HCT116 (cell line): ENCODE measurements around the gene TOR1AIP2. TPM values are rescaled to one million over a fixed set of nuclear protein-coding genes. Genes with fewer than 3 reads are reported as not detected.
A peak's percentile ranks its signal among the peaks of the same experiment; 100 is the strongest.

ENCODE experiments used
- ATAC-seq: fragments of 200-7000 bp; cut with Tn5 transposase; 2 replicates; pipeline ENCODE4 v1.9.1; 2020; ENCODE audit warnings: mild to moderate bottlenecking, moderate library complexity
- BruUV-seq: library from RNA; stranded (reverse); fragments of 400-500 nt; replicated peaks from 2 replicates; lab custom pipeline; 2021; lab: Mats Ljungman, UMichigan
- CTCF ChIA-PET: fragments of 300-600 bp; sonication (Branson Sonifier 250); formaldehyde crosslinking; loops from one replicate; lab custom pipeline; 2021; ENCODE audit warnings: antibody characterized with exemption; lab: Charles Lee
- POLR2A ChIA-PET: fragments of 300-600, 350-600 bp; sonication (Branson Sonifier 250); formaldehyde crosslinking; loops from one replicate; lab custom pipeline; 2021; ENCODE audit warnings: antibody characterized with exemption; lab: Charles Lee
- RAD21 ChIA-PET, 2 experiments: fragments of 300-600 bp; sonication (Branson Sonifier 250); formaldehyde crosslinking; loops; one replicate each; lab custom pipeline; 2023; ENCODE audit warnings: low total read pairs in 2 of 2; ENCODE audit not compliant: uncharacterized antibody in 2 of 2, unreplicated experiment in 2 of 2, low non-redundant PET in 1 of 2; lab: Charles Lee
- DNase-seq: peaks from one replicate; pipeline ENCODE4 v3.0.0-alpha.2; 2010; ENCODE audit warnings: low read depth, low spot score
- H2AFZ ChIP-seq: fragments of 200-600 bp; shearing (Covaris generic), sonication (generic); 2 replicates; pipeline ENCODE4 v1.6.1; 2017; ENCODE audit warnings: low read depth, mixed run types, mixed read lengths, antibody characterized with exemption, low read length; ENCODE audit not compliant: poor library complexity, severe bottlenecking
- H3K27ac ChIP-seq: 2 replicates; pipeline ENCODE4 v1.5.1; 2012; ENCODE audit warnings: low read depth, low read length
- H3K27me3 ChIP-seq: fragments of 200-600 bp; sonication (generic); 2 replicates; pipeline ENCODE4 v1.6.1; 2016; ENCODE audit warnings: mixed run types, low read length, mixed read lengths; ENCODE audit not compliant: insufficient read depth
- H3K36me3 ChIP-seq, 2 experiments: fragments of 200-500 bp in 1 of 2; fragments of 200-600 bp in 1 of 2; sonication (Bioruptor generic) in 1 of 2; sonication (generic) in 1 of 2; 2 replicates each; pipeline versions ENCODE4 v1.5.1 to v1.6.1; 2014 to 2016; ENCODE audit warnings: low read length in 2 of 2, inconsistent platforms in 1 of 2, mixed read lengths in 1 of 2, mixed run types in 1 of 2; ENCODE audit not compliant: insufficient read depth in 2 of 2, control insufficient read depth in 1 of 2
- H3K4me1 ChIP-seq, 2 experiments: fragments of 200-600 bp in 1 of 2; sonication (generic) in 1 of 2; 2 replicates each; pipeline versions ENCODE4 v1.5.1 to v1.6.1; 2012 to 2017; ENCODE audit warnings: low read length in 2 of 2, inconsistent platforms in 1 of 2, mild to moderate bottlenecking in 1 of 2, mixed read lengths in 1 of 2, mixed run types in 1 of 2, moderate library complexity in 1 of 2; ENCODE audit not compliant: insufficient read depth in 2 of 2, control insufficient read depth in 1 of 2
- H3K4me2 ChIP-seq: fragments of 200-600 bp; sonication (generic); 2 replicates; pipeline ENCODE4 v1.6.1; 2017; ENCODE audit warnings: mixed run types, low read length, mixed read lengths
- H3K4me3 ChIP-seq, 2 experiments: fragments of 200-600 bp in 1 of 2; sonication (generic) in 1 of 2; replicated peaks in 1 of 2; 2 replicates each; pipeline ENCODE4 v1.5.1; 2011 to 2016; ENCODE audit warnings: low read length in 2 of 2, control low read depth in 1 of 2, low read depth in 1 of 2, mild to moderate bottlenecking in 1 of 2, mixed read lengths in 1 of 2, mixed run types in 1 of 2
- H3K79me2 ChIP-seq: fragments of 200-600 bp; sonication (generic); 2 replicates; pipeline ENCODE4 v1.6.1; 2017; ENCODE audit warnings: mild to moderate bottlenecking, mixed run types, low read length, moderate library complexity, mixed read lengths; ENCODE audit not compliant: insufficient read depth
- H3K9ac ChIP-seq: fragments of 200-600 bp; sonication (generic); 2 replicates; pipeline ENCODE4 v1.6.1; 2016; ENCODE audit warnings: low read length, mixed read lengths
- H3K9me2 ChIP-seq: fragments of 200-600 bp; sonication (generic), shearing (Covaris generic); 2 replicates; pipeline ENCODE4 v1.6.1; 2017; ENCODE audit warnings: mixed run types, mild to moderate bottlenecking, moderate library complexity; ENCODE audit not compliant: insufficient read depth
- H3K9me3 ChIP-seq, 2 experiments: fragments of 200-500 bp in 1 of 2; fragments of 200-600 bp in 1 of 2; sonication (Bioruptor generic) in 1 of 2; sonication (generic) in 1 of 2; 2 replicates each; pipeline ENCODE4 v1.6.1; 2014 to 2017; ENCODE audit warnings: low read length in 2 of 2, mixed read lengths in 2 of 2, inconsistent platforms in 1 of 2, low read depth in 1 of 2, mild to moderate bottlenecking in 1 of 2, mixed run types in 1 of 2, moderate library complexity in 1 of 2; ENCODE audit not compliant: control insufficient read depth in 1 of 2, insufficient read depth in 1 of 2
- H4K20me1 ChIP-seq: fragments of 200-600 bp; sonication (generic), shearing (Covaris generic); 2 replicates; pipeline ENCODE4 v1.6.1; 2017; ENCODE audit warnings: mixed run types, mild to moderate bottlenecking, moderate library complexity; ENCODE audit not compliant: insufficient read depth
- CBX3 ChIP-seq: IDR thresholded peaks from 2 replicates; pipeline ENCODE4 v1.6.1; 2012; ENCODE audit warnings: low read depth
- CEBPB ChIP-seq: IDR thresholded peaks from 2 replicates; pipeline ENCODE4 v1.6.1; 2012; ENCODE audit warnings: low read depth
- ELF1 ChIP-seq: IDR thresholded peaks from 2 replicates; pipeline ENCODE4 v1.6.1; 2012; ENCODE audit warnings: low read depth, borderline replicate concordance
- EZH2 ChIP-seq: fragments of 200-600 bp; sonication (generic); IDR thresholded peaks from 2 replicates; pipeline ENCODE4 v1.6.1; 2017; ENCODE audit warnings: antibody characterized with exemption, mixed run types
- JUND ChIP-seq: IDR thresholded peaks from 2 replicates; pipeline ENCODE4 v1.6.1; 2012
- RAD21 ChIP-seq: IDR thresholded peaks from 2 replicates; pipeline ENCODE4 v1.6.1; 2012; ENCODE audit warnings: low read depth, mild to moderate bottlenecking
- SIN3A ChIP-seq: IDR thresholded peaks from 2 replicates; pipeline ENCODE4 v1.6.1; 2012; ENCODE audit warnings: low read depth
- TCF7L2 ChIP-seq: IDR thresholded peaks from 2 replicates; pipeline ENCODE4 v1.7.0; 2011; ENCODE audit warnings: borderline replicate concordance, inconsistent platforms; ENCODE audit not compliant: insufficient read depth, insufficient read length; ENCODE audit errors: extremely low read depth
- YY1 ChIP-seq: IDR thresholded peaks from 2 replicates; pipeline ENCODE4 v1.6.1; 2011; ENCODE audit warnings: low read length, low read depth, moderate library complexity, mild to moderate bottlenecking; ENCODE audit not compliant: insufficient replicate concordance; ENCODE audit errors: extremely low read depth
- ZFX ChIP-seq: fragments of 450-650 bp; IDR thresholded peaks from 2 replicates; pipeline ENCODE4 v1.6.1; 2017
- intact Hi-C: fragments of 100-400 bp; cut with micrococcal nuclease; formaldehyde crosslinking; loops from 2 replicates; pipeline ENCODE4 v1.10.0; 2022
- total RNA-seq: library from RNA; stranded (reverse); gene quantifications from one replicate; pipeline ENCODE4 v1.2.1, GENCODE V29; 2021; ENCODE audit not compliant: unreplicated experiment
- TF ChIP-seq, protein P1 (sequence below): IDR thresholded peaks from 2 replicates; pipeline ENCODE4 v1.6.1; 2012

The TOR1AIP2 gene
- total RNA-seq, 1 experiment from 2014 or later = 106 TPM

DNA sequence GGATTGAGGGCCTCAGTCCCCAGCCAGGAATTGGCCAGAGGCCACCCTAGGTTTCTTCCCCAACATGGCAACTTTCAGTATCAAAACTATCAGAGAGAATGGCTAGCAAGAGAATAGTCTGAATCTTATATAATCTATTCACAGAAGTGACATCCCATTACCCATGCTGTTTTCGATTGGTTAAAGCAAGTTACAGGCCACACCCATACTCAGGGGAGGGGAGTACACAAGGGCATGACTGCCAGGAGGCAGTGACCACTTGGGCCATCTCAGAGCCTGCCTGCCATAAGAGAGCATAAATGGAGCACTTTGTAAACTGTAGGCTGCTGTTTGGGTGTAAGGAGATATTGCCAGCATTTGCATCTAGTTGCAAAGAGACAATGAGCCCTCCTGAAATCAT is 69.1 kb downstream of the TOR1AIP2 start:
- Histone ChIP-seq H3K9ac (no peak overlapping the region), H3K4me2 (no peak overlapping the region), H4K20me1 (no peaks in the 10 kb centered on the region), H3K79me2 (no peaks in the 10 kb centered on the region), H3K4me3 (no peak overlapping the region), H3K27me3 (no peaks in the 10 kb centered on the region), H2AFZ (no peak overlapping the region), H3K4me1 (peaks cover 0 to 13% of the 10 kb centered on the region in 2 experiments; a peak in 2 of 4 replicates), H3K36me3 (no peaks in the 10 kb centered on the region), H3K9me2 (no peaks in the 10 kb centered on the region), H3K9me3 (no peaks in the 10 kb centered on the region), H3K27ac (no peak overlapping the region)
- ATAC-seq = no peak
- POLR2A ChIA-PET = no interaction called here
- no TSS peak for BruUV-seq
- no peak for DNase-seq
- RAD21 ChIA-PET = no interaction called here
- intact Hi-C loops = no loop called here
- no peak for TF ChIP-seq CBX3
- no peak for TF ChIP-seq CEBPB
- no peak for TF ChIP-seq RAD21
- no peak for TF ChIP-seq TCF7L2
- TF ChIP-seq SIN3A = no peak
- no peak for TF ChIP-seq YY1
- CTCF ChIA-PET = interaction anchor here (2.3 to 8.7 kb wide), 2 partner anchors 103 to 556 kb away, joined by 22 to 479 read pairs; no protein-coding TSS in a partner anchor

DNA sequence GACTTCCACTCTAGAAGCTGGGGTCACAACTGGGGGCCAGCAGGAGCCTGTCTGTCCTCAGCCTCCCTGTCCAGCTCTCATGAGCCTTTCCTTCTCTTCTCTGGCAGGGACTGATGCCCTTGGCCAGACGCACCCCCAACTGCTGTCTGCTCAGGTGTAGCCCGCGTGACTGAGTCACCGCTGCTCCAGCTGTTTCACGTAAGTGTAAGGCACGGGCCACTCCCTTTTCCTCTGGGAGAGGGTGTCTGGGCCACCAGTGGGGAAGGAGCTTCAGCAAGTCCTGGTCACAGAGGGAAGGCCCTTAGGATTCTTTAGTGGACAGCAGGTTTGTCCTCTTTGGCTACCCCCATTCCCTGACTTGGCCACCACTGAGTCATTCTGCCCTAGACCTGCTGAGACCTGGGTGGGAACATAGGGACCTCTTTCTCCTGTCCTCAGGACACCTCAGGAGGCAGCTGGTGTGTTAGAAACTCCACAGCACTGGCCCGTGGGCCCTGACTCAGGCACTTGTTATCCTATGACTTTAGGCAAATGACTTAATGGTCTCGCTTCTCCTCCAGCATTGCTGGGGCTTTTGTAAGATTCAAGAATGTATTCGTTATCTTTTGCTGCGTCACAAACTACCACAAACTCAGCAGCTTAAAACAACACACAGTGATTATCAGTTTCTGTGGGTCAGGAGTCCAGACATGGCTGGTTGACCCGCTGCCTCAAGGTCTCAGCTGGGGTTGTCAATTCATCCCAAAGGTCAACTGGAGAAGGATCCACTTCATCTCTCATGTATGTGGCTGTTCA is 69.7 kb downstream of the TOR1AIP2 start:
- Histone ChIP-seq H3K9me3 (no peaks in the 10 kb centered on the region), H3K36me3 (no peaks in the 10 kb centered on the region), H3K27ac (no peak overlapping the region), H3K9ac (no peak overlapping the region), H3K4me1 (peaks cover 0 to 13% of the 10 kb centered on the region in 2 experiments; a peak in 2 of 4 replicates), H3K27me3 (no peaks in the 10 kb centered on the region), H3K4me2 (peak overlapping the region; percentile 21; the same call in 1 of the 2 replicates), H3K9me2 (no peaks in the 10 kb centered on the region), H3K79me2 (no peaks in the 10 kb centered on the region), H2AFZ (no peak overlapping the region), H3K4me3 (no peak overlapping the region), H4K20me1 (no peaks in the 10 kb centered on the region)
- ChIA-PET POLR2A (no interaction called here), CTCF (interaction anchor here (8.7 kb wide), 1 partner anchor 102 kb away, joined by 479 read pairs; no protein-coding TSS in a partner anchor), RAD21 (no interaction called here)
- TF ChIP-seq RAD21 (no peak), TCF7L2 (no peak), ELF1 (no peak), CEBPB (no peak), JUND (no peak), EZH2 (no peak), ZFX (no peak)
- TF ChIP-seq, protein P1, sequence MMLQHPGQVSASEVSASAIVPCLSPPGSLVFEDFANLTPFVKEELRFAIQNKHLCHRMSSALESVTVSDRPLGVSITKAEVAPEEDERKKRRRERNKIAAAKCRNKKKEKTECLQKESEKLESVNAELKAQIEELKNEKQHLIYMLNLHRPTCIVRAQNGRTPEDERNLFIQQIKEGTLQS = no peak
- intact Hi-C loops = no loop called here
- ATAC-seq (no peak), DNase-seq (no peak)
- no TSS peak for BruUV-seq
